Measurements from ENCODE around the gene NDRG4.

GRCh38 chr16:58481931-58482330, 18.0 kb upstream of the NDRG4 start:
- TF ChIP-seq, protein P1, sequence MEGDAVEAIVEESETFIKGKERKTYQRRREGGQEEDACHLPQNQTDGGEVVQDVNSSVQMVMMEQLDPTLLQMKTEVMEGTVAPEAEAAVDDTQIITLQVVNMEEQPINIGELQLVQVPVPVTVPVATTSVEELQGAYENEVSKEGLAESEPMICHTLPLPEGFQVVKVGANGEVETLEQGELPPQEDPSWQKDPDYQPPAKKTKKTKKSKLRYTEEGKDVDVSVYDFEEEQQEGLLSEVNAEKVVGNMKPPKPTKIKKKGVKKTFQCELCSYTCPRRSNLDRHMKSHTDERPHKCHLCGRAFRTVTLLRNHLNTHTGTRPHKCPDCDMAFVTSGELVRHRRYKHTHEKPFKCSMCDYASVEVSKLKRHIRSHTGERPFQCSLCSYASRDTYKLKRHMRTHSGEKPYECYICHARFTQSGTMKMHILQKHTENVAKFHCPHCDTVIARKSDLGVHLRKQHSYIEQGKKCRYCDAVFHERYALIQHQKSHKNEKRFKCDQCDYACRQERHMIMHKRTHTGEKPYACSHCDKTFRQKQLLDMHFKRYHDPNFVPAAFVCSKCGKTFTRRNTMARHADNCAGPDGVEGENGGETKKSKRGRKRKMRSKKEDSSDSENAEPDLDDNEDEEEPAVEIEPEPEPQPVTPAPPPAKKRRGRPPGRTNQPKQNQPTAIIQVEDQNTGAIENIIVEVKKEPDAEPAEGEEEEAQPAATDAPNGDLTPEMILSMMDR (conservative IDR thresholded peaks at IDR 0.05; ENCODE audit: low read length) = no peak
- TF ChIP-seq EZH2phosphoT487 (IDR thresholded peaks at IDR 0.05; ENCODE audit: borderline replicate concordance) = no peak
